NCI-H187 treated with DMSO at 0.1 percent for 48 hours (cell line): ENCODE data around the gene WFDC11.
"Not testable (repeated sequence)": the region's sequence is repeated elsewhere in the genome, so short reads cannot be mapped to it uniquely, and the experiment has no call there.

Experiments
- DNase-seq: peaks from one replicate; lab custom pipeline; 2025; lab: John Stamatoyannopoulos, UW

The WFDC11 gene

DNA sequence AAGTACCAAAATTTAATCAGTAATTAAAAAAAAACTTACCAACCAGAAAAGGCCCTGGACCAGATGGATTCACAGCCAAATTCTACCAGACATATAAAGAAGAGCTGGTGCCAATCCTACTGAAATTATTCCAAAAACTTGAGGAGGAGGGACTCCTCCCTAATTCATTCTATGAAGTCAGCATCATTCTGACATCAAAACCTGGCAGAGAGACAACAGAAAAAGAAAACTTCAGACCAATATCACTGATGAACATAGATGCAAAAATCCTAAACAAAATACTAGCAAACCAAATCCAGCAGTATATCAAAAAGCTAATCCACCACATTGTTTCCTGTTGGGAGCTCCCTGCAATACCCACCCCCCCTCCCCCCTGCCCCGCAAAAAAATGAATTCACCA lies at the start of gene WFDC11:
Gene WFDC11 (minus strand): TSS at position 101 of the 400 bp plus-strand sequence. CDS start 19,639 bp downstream, outside the sequence.
- no peak for DNase-seq

DNA sequence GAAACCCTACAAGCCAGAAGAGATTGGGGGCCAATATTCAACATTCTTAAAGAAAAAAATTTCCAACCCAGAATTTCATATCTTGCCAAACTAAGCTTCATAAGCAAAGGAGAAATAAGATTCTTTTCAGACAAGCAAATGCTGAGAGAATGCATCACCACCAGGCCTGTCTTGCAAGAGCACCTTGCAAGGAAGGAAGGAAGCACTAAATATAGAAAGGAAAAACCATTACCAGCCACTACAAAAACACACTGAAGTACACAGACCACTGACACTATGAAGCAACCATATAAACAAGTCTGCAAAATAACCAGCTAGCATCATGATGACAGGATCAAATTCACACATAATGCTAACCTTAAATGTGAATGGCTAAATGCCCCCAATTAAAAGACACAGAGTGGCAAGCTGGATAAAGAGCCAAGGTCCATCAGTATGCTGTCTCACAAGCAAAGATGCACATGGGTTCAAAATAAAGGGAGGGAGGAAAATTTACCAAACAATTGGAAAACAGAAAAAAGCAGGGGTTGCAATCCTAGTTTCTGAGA lies 46.2 kb upstream of the WFDC11 start:
- not testable (repeated sequence) for DNase-seq

DNA sequence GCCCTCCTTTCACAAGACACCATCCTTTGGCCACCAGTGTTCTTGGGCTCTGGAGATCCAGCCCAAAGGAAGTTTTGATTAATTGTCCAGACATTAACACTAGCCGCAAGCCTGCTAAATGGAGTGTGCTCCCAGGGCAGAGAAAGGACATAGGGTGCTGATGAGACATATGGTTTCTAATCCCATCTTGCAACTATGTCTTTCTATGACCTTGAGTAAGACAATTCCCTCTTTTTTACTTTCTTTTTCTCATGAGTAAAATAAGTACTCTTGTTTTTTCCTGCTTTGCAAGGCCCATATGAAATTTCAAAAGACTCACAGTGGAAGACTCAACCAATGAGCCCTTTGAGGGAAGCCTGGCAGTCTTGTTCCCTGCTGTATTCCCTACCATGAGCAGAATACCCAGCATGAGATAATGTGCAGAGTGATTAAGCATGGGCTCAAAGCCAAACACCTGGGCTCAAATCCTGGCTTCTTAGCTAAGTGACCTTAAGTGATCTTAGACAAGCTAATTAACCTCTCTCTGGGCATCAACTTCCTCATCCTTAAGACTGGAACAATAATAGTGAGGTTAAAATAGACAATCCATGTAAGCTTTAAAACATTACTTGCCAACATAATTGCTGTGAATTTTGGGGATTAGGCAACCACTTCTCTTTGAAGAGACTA lies 35.1 kb upstream of the WFDC11 start, which contains the start of gene WFDC10B:
Gene WFDC10B (minus strand): TSS at position 51 of the 669 bp plus-strand sequence. CDS start 19,027 bp downstream, outside the sequence.
- DNase-seq, result peak; percentile 30

DNA sequence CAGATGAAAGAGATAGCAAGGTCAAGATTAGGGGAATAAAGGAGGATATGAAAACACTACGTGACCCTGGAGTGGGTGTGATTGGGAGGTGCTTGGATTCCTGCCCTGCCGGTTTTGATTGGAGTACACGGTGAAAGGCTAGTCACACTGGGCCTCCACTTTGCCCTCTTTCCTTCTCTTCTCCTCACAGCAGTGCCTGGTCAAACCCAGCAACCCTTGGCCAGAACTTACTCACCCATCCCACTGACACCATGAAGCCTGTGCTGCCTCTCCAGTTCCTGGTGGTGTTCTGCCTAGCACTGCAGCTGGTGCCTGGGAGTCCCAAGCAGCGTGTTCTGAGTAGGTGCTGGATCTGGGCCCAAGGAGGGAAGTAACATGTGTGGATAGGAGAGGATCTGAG lies 31.8 kb upstream of the WFDC11 start, which contains the start of gene WFDC13:
Gene WFDC13 (plus strand): TSS at position 166 of the 400 bp plus-strand sequence. CDS start 86 bp downstream, at position 252.
- no peak for DNase-seq

DNA sequence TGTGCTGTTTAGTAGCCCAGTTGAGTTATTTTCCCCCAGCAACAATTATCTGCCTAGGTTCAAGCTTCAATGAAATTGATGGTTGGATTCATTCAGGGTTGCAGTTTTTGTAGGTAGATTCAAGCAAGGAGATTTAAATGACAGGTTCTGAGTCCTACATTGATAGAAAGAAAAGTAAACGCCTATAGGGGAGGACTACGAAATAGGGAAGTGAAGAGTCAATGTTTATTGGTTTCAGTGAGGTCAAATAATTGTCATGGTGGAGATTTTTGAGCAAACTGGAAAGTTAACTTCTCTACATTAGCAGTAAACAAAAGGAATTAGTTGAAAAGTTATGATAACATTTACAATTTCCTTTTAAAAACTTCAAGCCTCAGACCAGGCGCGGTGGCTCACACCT lies 31.1 kb upstream of the WFDC11 start:
- DNase-seq, result no peak

DNA sequence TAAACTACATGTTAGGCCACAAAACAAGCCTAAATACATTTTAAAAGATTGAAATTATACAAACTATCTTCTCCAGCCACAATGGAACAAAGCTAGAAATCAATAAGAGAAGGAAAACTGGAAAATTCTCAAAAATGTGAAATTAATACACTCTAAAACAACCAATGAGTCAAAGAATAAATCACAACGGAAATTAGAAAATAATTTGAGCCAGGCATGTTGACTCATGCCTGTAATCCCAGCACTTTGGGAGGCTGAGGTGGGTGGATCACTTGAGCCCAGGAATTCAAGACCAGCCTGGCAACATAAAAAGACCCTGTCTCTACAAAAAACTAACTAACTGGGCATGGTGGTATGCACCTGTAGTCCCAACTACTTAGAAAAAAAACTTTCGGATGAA lies 25.5 kb upstream of the WFDC11 start:
- DNase-seq, result no peak

DNA sequence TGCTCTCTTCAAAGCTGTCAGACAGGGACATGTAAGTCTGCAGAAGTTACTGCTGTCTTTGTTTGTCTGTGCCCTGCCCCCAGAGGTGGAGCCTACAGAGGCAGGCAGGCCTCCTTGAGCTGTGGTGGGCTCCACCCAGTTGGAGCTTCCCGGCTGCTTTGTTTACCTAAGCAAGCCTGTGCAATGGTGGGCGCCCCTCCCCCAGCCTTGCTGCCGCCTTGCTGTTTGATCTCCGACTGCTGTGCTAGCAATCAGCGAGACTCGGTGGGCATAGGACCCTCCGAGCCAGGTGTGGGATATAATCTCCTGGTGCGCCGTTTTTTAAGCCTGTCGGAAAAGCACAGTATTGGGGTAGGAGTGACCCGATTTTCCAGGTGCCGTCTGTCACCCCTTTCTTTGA lies 23.3 kb upstream of the WFDC11 start:
- DNase-seq, result not testable (repeated sequence)

DNA sequence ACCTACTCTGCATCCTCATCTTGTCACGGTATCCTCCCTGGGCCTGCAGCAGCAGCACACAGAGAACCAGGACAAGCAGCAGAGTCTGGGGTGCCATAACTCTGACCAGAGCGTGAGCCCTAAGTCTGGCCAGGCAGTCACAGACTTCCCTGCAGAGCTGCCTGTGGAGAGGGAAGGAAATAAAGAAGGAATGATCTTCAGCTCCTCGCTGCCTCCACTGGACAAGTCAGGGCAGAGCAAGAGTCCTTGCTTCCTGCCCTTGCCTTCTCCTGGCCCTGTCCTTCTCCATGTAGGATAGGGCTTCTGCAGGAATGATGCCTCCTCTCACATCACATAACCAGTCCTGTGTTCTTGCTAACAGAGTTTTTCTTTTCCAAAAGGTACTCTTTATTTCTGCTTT lies 15.9 kb upstream of the WFDC11 start:
- DNase-seq, result no peak

DNA sequence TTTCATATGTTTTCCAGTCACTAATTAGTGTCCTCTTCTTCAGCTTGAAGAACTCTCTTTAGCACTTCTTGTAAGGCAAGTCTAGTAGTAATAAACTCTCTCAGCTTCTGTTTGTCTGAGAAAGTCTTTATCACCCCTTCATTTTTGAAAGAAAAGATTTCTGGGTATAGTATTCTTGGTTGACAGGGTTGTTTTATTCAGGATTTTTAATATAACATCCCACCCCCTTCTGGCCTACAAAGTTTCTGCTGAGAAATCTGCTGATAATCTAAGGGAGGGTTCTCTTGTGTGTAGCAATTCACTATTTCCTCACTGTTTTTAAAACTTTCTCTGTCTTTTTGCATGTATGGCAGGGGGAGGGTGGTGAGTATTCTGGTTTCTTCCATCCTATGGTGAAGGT lies 9.6 kb upstream of the WFDC11 start:
- no peak for DNase-seq

DNA sequence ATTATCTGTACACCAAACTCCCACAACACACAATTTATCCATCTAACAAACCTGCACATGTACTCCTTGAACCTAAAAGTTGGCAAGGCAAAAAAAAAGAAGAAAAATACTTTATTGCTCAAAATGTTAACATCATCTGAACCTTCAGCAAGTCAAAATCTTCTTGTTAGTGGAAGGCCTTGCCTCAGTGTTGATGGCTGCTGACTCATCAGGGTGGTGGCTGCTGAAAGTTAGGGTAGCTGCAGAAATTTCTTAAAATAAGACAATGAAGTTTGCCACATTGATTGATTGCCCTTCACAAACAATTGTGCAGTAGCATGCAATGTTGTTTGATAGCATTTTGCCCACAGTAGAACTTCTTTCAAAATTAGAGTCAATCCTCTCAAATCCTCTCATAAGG lies 2.7 kb upstream of the WFDC11 start:
- DNase-seq, result no peak

DNA sequence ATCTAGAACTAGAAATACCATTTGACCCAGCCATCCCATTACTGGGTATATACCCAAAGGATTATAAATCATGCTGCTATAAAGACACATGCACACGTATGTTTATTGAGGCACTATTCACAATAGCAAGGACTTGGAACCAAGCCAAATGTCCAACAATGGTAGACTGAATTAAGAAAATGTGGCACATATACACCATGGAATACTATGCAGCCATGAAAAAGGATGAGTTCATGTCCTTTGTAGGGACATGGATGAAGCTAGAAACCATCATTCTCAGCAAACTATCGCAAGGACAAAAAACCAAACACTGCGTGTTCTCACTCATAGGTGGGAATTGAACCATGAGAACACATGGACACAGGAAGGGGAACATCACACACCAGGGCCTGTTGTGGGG lies 13.0 kb downstream of the WFDC11 start:
- not testable (repeated sequence) for DNase-seq

DNA sequence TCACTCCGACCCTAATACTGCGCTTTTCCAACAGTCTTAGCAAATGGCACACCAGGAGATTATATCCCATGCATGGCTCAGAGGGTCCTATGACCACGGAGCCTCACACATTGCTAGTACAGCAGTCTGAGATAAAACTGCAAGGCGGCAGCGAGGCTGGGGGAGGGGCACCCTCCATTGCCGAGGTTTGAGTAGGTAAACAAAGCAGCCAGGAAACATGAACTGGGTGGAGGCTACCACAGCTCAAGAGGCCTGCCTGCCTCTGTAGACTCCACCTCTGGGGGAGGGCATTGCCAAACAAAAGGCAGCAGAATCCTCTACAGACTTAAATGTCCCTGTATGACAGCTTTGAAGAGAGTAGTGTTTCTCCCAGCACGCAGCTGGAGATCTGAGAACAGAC lies 18.3 kb downstream of the WFDC11 start:
- DNase-seq, result not testable (repeated sequence)

DNA sequence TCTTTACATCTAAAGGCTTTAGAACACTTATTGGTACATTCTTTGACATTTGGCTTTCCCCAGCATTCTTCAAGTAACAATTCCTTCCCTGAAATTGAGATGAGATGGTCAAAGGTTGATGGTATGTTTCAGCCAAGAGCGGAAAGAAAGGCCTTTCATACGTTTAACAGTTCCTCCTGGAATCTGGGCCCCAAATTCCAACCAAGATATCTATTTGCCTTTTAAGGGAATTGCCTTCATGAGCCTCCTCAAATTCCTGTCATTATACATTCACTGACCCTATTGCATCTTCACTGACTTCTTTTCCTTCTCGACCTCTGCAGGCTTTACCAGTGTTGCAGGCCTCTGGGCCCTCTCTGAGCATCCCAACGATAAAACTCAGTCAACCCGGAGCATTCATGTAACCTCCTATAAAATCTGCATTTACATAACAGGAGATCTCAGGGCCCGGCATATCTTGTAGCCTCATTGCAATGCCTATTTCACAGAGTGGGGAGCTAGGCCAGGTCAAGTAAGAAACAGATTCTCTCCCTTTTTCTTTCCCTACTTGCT lies 20.7 kb downstream of the WFDC11 start:
- DNase-seq, result no peak

DNA sequence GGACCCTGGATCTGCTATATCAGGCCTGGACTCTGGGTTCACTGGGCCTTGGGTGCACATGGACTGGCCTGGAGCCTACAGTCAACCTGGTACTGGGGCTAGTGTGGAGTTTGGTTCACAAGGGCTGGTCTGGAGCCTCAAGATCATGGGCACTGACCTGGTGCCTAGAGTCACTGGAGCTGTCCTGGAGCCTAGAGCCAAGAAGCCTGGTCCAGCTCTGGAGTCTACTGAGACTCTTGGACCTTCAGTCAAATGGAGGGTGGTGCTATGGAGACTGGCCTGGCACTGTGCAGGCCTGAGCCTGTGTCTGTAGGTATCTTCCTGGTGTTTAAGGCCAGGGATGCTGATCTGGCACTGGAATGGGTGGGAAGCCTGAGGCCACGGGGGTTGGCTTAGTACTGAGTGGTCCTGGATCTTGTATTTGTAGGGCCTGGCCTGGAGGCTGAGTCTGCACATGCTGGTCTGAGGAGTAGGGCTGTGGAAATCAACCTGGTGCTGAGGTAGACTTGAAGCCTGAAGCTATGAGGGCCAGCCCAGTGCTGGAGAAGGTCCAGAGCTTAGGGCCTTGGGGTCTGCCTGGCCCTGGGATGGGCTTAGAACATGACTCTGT lies 22.5 kb downstream of the WFDC11 start:
- DNase-seq, result no peak

DNA sequence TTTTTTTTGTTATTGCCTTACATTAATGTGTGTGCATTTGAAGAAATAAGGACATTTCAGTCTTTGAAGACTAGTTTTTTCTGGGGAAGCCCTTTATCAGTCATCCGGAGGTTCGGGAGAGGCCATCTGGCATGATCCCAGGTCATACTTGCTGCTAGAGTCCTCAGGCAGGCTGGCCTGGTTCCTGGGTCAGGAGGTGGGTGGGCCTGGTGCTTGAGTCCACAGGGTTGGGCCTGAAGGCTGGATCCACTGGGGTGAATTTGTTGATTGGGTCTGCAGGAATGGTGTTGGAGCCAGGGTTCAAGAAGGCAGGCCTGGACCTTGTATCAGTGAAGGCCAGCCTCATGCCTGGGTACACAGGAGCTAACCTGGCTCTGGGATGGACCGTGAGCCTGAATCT lies 23.2 kb downstream of the WFDC11 start:
- no peak for DNase-seq

DNA sequence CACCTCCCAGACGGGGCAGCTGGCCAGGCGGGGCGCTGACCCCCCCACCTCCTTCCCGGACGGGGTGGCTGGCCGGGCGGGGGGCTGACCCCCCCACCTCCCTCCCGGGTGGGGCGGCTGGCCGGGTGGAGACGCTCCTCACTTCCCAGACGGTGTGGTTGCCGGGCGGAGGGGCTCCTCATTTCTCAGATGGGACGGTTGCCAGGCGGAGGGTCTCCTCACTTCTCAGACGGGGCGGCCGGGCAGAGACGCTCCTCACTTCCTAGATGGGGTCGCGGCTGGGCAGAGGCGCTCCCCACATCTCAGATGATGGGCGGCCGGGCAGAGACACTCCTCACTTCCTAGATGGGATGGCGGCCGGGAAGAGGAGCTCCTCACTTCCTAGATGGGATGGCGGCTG lies 24.2 kb downstream of the WFDC11 start:
- not testable (repeated sequence) for DNase-seq

DNA sequence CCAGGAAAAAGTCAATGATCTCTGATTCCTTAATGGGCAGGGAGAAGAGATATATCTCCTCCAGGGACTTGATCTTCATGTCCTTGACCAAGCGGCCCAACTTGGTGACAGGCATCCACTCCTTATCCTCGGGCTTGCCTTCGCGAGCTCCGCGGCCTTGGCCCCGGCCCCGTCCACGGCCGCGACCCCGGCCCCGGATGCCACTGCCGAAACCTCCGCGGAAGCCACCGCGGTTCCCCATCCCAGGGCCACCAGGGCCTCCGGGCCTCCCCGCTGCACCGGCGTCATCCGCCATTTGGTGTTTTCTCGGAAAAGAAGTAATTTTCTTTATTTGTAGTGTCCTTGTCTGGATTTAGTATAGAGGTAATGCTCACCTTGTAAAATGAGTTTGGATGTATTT lies 29.0 kb downstream of the WFDC11 start:
- not testable (repeated sequence) for DNase-seq

DNA sequence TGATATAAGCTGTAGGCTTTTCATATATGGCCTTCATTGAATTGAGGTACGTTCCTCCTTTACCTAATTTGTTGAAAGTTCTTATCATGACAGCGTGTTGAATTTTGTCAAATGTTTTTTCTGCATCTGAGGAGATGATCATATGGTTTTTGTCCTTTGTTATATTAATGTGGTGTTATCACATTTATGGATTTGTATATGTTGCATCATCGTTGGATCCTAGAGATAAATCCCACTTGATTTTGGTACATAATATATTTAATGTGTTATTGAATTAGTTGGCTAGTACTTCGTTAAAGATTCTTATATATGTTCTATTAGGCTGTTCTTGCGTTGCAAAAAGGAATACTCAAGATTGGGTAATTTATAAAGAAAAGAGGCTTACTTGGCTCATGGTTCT lies 30.4 kb downstream of the WFDC11 start:
- DNase-seq, result no peak

DNA sequence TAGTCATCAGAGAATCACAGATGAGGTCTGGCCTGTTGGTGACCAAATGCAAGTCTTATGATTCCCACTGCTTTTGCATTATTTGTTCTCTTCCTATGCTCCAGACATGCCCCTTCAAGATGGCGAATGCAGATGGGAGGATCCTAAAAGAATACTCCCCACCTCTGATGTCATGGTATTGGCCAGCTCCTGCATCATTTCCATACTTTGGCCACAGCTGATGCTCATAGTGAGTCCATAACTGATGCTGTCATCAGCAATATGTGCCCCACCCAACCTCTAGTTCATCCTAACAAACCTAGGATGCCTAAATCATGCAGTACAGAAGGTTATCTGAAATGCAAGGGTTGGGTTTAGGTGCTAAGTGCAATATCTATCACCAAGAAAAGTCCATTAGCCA lies 33.5 kb downstream of the WFDC11 start:
- DNase-seq, result no peak

DNA sequence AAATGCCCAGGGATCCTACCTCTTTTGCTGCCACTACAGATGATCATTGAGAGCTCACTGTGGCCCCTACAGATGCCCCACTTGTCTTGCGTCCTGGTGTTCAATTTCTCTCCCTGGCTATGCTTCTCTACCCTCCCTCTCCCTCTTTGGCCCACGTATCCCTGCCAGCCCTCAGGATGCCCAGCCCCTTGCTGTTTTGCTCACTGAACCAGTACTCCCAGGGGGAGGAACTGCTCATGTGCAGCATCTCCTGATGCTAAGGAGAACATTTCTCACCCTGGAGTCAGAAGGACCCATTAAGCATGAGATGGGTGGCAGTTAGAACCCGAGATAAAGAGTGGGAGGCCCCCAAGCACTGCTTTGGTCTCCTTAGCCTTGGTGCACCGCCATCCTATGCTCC lies 38.9 kb downstream of the WFDC11 start, which contains the start of gene WFDC9:
Gene WFDC9 (minus strand): TSS at position 101 of the 400 bp plus-strand sequence. CDS start 21,103 bp downstream, outside the sequence.
- DNase-seq, result no peak

DNA sequence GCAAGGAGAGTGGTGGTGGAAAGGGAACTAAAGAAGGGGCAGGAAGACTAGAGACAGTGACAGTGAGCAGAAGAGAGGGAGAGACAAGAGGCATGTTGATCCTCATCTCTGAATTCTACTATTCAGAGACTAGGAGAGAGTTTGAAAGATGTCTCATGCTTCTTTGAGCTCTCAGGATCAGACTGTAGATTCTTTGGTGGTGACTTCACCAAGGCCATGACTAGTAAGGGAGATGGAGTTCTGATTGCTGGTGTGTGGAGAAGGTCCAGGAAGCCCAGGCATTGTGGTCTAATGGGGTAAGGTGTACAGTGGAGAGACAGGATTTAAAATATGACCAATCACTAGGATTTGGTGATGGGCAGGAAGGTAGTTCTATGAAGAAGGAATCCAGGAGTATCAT lies 39.7 kb downstream of the WFDC11 start:
- DNase-seq, result no peak

DNA sequence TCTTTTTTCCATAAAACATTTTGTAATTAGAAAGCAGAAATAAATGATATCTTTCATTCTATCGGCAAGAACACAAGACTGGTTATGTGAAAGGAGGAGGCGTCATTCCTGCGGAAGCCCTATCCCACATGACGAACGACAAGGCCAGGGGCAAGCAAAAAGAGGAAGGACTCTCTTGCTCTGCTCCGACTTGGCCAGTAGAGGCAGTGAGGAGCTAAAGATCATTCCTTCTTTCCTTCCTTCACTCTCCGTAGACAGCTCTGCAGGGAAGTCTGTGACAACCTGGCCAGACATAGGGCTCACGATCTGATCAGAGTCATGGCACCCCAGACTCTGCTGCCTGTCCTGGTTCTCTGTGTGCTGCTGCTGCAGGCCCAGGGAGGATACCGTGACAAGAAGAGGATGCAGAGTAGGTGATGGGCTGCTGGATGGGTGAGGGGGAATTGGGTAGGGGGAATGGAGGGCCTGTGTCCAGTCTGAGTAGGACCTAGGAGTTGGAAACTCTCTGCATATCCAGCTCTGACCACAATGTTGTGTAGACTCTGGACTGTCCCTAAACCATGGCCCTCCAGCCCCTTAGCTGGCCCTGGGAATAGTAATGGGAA lies 40.4 kb downstream of the WFDC11 start, which contains the start of gene WFDC10A:
Gene WFDC10A (plus strand): TSS at position 244 of the 605 bp plus-strand sequence. CDS start 75 bp downstream, at position 319.
- DNase-seq, result no peak
